ENCODE data around the gene LPIN1.

The LPIN1 gene

GRCh38 chr2:11865805-11866204, 119.4 kb downstream of the LPIN1 start:
- no peak for DNase-seq (ENCODE audit: low read depth in 2 of 2)

GRCh38 chr2:11866358-11867335, 120.2 kb downstream of the LPIN1 start:
- DNase-seq (ENCODE audit: low read depth in 2 of 2): no peak

GRCh38 chr2:11867926-11868325, 121.5 kb downstream of the LPIN1 start:
- DNase-seq (ENCODE audit: low read depth in 2 of 2): no peak

GRCh38 chr2:11869391-11869991, 123.1 kb downstream of the LPIN1 start:
- no peak for DNase-seq (ENCODE audit: low read depth in 2 of 2)

- DNase-seq (ENCODE audit: low read depth in 2 of 2): no peak
Observed at GRCh38 chr2:11870064-11870463, 123.6 kb downstream of the LPIN1 start.

- no peak for DNase-seq (ENCODE audit: low read depth in 2 of 2)
Observed at GRCh38 chr2:11870584-11870983, 124.2 kb downstream of the LPIN1 start.

- no peak for DNase-seq (ENCODE audit: low read depth in 2 of 2)
Observed at GRCh38 chr2:11871421-11871820, 125.0 kb downstream of the LPIN1 start.

- DNase-seq (ENCODE audit: low read depth in 2 of 2): no peak
Observed at GRCh38 chr2:11872247-11872947, 126.0 kb downstream of the LPIN1 start.

GRCh38 chr2:11872948-11873269, 126.5 kb downstream of the LPIN1 start:
- DNase-seq (ENCODE audit: low read depth in 2 of 2): no peak

- no peak for DNase-seq (ENCODE audit: low read depth in 2 of 2)
Observed at GRCh38 chr2:11873356-11874154, 127.1 kb downstream of the LPIN1 start.

GRCh38 chr2:11874861-11875260, 128.4 kb downstream of the LPIN1 start:
- no peak for DNase-seq (ENCODE audit: low read depth in 2 of 2)

- DNase-seq (ENCODE audit: low read depth in 2 of 2): no peak
Observed at GRCh38 chr2:11875481-11875880, 129.0 kb downstream of the LPIN1 start.

GRCh38 chr2:11876436-11876835, 130.0 kb downstream of the LPIN1 start:
- no peak for DNase-seq (ENCODE audit: low read depth in 2 of 2)

- no peak for DNase-seq (ENCODE audit: low read depth in 2 of 2)
Observed at GRCh38 chr2:11876889-11877288, 130.5 kb downstream of the LPIN1 start.

Data from stimulated activated CD8-positive, alpha-beta memory T cell treated with anti-CD3 and anti-CD28 coated beads, Interleukin-15, amount 100 ng/mL, for 48 hours (primary cell).